ENCODE data around the gene CTNNA3. TPM values are rescaled to one million over a fixed set of nuclear protein-coding genes. Genes with fewer than 3 reads are reported as not detected.

Gene CTNNA3
- total RNA-seq, 1 donor from 2014 or later: 6.9 TPM

DNA sequence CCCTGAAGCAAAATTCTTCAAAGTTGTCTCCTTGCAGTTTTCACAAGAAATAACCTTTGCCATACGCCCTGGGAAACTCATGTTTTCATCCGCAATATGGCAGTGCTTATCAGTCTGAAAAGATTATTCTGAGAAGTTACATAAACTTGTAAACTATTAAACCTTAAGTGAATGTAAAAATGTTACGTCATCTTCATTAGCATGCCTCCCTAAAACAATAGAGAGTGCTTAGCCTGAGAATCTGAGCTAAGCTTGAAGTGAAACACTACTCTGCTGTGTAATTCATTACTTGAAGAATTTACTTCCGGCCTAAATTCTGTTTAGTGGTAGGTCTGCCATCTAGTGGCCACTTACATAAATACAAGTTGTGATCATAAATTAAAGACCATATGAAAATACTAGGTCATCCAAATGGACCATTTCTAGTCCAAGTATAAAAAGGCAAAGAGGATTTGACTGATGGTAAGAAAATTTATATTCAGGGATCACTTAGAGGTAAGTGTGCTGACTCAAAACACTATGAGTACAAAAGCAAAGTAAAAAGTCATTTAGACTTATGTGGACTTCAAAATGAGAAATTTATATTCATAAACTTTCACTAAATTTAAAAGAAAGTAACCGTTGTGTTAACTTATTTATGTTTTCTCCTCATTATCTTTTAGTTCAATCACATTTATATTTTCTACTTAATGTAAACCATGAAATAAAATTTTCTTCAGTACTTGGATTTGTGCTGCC, 1515.2 kb downstream of the CTNNA3 start:
- peak; percentile 72 for DNase-seq (ENCODE audit: low read depth)

GRCh38 chr10:66180021-66180420, 1516.0 kb downstream of the CTNNA3 start:
- DNase-seq (ENCODE audit: low read depth): no peak

DNA sequence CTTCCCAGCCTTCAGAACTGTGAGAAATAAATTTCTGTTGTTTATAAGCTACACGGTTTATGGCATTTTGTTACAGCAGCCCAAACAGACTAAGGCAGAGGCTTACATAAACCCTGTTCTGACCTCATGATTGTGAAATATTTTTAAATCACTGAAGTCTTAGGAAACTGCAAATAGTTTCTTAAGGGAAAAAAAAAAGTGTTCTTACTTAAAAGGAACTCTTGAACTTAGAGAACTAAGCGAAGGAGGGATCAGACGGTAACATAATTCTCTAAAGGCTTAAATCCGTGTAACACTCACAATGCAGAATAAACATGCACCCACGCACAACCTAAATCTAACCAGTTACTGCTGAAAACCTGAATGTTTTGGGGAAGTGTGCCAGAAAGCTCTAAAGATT, 1519.2 kb downstream of the CTNNA3 start:
- no peak for DNase-seq (ENCODE audit: low read depth)

DNA sequence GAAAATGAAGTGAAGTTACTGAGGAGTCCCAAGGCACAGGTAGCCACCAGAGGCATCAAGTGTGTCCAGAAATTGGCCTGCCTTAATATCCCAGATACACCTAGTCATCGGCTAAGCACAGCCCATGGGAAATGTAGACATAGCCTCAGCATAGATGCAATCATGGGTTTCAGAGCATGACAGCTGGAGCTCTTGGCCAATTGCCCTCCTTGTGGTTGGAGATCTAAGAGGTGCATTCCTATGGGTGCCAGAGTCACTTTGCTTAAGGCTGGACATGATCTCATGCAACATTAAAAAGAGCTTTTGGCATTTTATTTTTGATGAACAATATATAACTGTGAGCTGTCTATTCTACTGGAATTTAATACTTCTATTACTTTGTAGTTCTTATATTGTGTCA, 1528.2 kb downstream of the CTNNA3 start:
- DNase-seq (ENCODE audit: low read depth): peak; percentile 68

- DNase-seq (ENCODE audit: low read depth): no peak
Observed at GRCh38 chr10:66162560-66163143, 1533.3 kb downstream of the CTNNA3 start.

- no peak for DNase-seq (ENCODE audit: low read depth)
Observed at GRCh38 chr10:66151346-66151745, 1544.6 kb downstream of the CTNNA3 start.

- DNase-seq (ENCODE audit: low read depth): no peak
Observed at GRCh38 chr10:66148312-66148711, 1547.7 kb downstream of the CTNNA3 start.

GRCh38 chr10:66144016-66144415, 1552.0 kb downstream of the CTNNA3 start:
- DNase-seq (ENCODE audit: low read depth): no peak

- no peak for DNase-seq (ENCODE audit: low read depth)
Observed at GRCh38 chr10:66102756-66103155, 1593.2 kb downstream of the CTNNA3 start.

DNA sequence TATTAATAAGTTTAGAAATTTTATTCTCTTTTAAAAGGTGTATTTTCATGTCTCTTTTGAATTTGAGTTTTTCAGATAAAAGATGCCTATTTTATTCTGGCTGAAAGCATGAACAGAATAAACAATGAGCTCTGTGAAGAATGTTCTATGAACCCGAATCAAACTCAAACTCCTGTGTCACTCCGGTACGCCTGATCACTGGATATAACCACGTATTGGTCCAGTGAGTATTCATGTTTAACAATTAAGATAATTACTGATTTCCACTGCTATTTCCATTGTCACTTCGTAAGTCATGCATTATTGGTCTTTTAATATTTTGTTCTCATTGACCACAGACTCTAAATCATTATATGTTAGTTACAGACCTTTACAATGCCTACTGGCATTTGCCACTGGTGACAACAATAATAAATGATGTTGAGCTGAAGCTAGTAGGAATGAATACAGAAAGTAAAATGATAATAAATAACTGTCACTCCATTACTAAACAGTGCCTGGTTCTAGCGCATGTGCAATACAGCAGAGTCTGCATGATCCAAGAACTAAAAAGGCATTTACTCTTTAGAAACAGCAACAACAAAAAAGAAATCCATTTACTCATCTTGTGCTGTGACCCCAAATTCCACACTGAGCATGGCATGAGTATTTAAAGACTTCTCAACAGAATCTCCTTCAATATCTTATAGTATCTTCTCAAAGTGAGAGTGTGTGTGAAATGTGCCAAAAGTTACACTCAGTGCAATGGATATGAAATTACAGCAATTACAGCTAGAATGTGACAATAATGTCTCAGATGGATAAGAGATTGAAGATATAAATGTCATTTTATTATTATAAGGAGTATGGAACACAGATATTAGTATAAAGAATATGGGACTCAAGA, 1597.2 kb downstream of the CTNNA3 start:
- DNase-seq (ENCODE audit: low read depth): no peak

GRCh38 chr10:66095610-66096009, 1600.4 kb downstream of the CTNNA3 start:
- DNase-seq (ENCODE audit: low read depth): no peak

DNA sequence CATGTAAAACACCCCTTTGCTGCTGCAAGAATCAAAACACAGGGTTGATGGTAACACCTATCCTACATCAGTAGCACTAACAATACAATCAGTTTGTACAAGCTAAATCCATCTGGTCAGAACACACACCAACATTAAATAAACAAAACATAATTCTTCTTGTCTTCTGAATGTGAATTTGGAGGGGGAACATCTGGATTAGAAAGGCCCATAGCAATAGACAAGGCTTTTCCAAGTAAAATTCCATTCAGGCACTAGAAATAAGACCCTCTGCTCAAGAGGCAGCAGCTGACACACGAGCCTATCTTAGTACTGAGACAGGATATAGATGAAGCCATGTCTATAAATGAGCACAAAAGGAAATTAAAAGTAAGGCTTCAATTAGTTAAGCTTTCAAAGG, 1610.1 kb downstream of the CTNNA3 start:
- DNase-seq (ENCODE audit: low read depth): no peak

DNA sequence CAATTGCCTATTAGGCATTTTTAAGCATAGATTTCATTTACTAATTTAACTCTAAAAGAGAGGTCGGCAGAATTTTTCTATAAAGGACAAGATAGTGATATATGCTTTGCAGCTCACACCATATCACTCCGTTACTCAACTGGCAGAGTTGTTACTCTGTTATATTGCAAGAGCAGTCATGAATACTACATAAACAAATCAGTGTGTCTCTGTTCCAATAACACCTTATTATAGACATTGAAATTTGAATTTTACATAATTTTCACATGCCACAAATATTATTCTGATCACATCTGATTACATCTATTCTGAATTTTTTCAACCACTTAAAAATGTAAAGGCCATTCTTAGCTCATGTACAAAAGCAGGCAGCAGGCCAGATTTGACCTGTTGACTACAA, 1624.1 kb downstream of the CTNNA3 start:
- DNase-seq (ENCODE audit: low read depth): no peak

- peak; percentile 0 for DNase-seq (ENCODE audit: low read depth)
Observed at GRCh38 chr10:66058594-66058993, 1637.4 kb downstream of the CTNNA3 start.

GRCh38 chr10:66049335-66049734, 1646.7 kb downstream of the CTNNA3 start:
- no peak for DNase-seq (ENCODE audit: low read depth)

GRCh38 chr10:66045859-66046258, 1650.1 kb downstream of the CTNNA3 start:
- no peak for DNase-seq (ENCODE audit: low read depth)

- no peak for DNase-seq (ENCODE audit: low read depth)
Observed at GRCh38 chr10:66041771-66042170, 1654.2 kb downstream of the CTNNA3 start.

- DNase-seq (ENCODE audit: low read depth): no peak
Observed at GRCh38 chr10:66038623-66039022, 1657.4 kb downstream of the CTNNA3 start.

DNA sequence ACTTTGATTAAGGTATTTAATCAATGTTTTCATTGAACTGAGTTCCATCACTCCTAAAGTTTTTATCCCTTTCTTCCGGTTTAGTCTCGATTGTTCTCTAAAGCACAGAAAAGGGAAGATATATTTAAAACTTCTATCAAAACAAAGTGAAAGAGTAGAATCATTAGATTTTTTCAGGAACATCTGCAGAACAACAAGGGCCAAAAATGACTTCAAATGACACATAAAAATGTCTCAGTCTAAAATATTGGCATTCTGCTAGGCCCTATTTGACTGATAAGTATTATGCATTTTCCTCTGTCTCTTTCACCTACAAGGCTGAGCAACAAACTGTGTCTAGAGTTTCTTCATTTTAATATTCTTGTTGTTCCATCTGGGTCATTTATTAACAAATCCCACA, 1669.7 kb downstream of the CTNNA3 start:
- no peak for DNase-seq (ENCODE audit: low read depth)

GRCh38 chr10:66025186-66025585, 1670.8 kb downstream of the CTNNA3 start:
- DNase-seq (ENCODE audit: low read depth): no peak

DNA sequence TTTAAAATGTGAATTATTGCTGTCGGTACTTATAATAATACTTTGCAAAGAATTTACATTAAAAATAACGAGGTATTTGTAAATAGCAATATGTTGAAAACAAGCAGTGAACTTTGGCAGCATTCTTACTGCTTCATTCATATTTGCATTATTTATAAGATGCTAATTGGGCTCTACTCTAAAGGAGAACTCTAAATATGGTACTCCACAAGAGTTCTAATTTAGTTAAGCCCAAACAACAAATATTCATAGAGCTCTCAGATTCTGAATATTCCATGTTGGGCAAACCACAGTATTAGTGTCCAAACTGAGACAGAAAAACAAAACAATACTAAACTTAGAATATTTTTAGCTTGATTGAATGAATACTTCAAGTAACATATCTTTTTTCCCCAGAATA, 1674.6 kb downstream of the CTNNA3 start:
- DNase-seq (ENCODE audit: low read depth): no peak

DNA sequence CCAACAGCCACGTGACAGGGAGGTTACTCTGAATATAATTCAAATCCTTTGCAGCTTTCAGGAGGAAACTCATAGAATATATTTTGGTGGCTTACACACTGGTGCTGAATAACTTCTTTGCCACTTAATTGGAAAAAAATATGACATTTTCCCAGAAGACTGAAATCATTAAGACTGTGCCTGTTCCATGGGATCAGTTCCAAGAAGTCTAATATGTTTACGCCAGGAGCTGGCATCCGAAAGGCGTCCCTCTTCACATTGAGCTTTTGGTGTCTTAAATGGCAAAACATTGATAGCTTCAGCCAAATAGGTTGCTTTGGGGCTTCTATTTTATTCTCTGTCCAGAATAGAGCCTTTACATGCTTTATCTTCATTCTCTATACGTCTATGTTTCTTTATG, 1687.8 kb downstream of the CTNNA3 start:
- no peak for DNase-seq (ENCODE audit: low read depth)
